HCT116 (cell line): ENCODE results near the gene GMDS. TPM values are rescaled to one million over a fixed set of nuclear protein-coding genes. Genes with fewer than 3 reads are reported as not detected.

Source experiments
- ATAC-seq: fragments of 200-7000 bp; cut with Tn5 transposase; 2 replicates; pipeline ENCODE4 v1.9.1; 2020; ENCODE audit warnings: mild to moderate bottlenecking, moderate library complexity
- BruUV-seq: library from RNA; stranded (reverse); fragments of 400-500 nt; replicated peaks from 2 replicates; lab custom pipeline; 2021; lab: Mats Ljungman, UMichigan
- CTCF ChIA-PET: fragments of 300-600 bp; sonication (Branson Sonifier 250); formaldehyde crosslinking; loops from one replicate; lab custom pipeline; 2021; ENCODE audit warnings: antibody characterized with exemption; lab: Charles Lee
- POLR2A ChIA-PET: fragments of 300-600, 350-600 bp; sonication (Branson Sonifier 250); formaldehyde crosslinking; loops from one replicate; lab custom pipeline; 2021; ENCODE audit warnings: antibody characterized with exemption; lab: Charles Lee
- RAD21 ChIA-PET, 2 experiments: fragments of 300-600 bp; sonication (Branson Sonifier 250); formaldehyde crosslinking; loops; one replicate each; lab custom pipeline; 2023; ENCODE audit warnings: low total read pairs in 2 of 2; ENCODE audit not compliant: uncharacterized antibody in 2 of 2, unreplicated experiment in 2 of 2, low non-redundant PET in 1 of 2; lab: Charles Lee
- DNase-seq: peaks from one replicate; pipeline ENCODE4 v3.0.0-alpha.2; 2010; ENCODE audit warnings: low read depth, low spot score
- H2AFZ ChIP-seq: fragments of 200-600 bp; shearing (Covaris generic), sonication (generic); 2 replicates; pipeline ENCODE4 v1.6.1; 2017; ENCODE audit warnings: low read depth, mixed run types, mixed read lengths, antibody characterized with exemption, low read length; ENCODE audit not compliant: poor library complexity, severe bottlenecking
- H3K27ac ChIP-seq: 2 replicates; pipeline ENCODE4 v1.5.1; 2012; ENCODE audit warnings: low read depth, low read length
- H3K27me3 ChIP-seq: fragments of 200-600 bp; sonication (generic); 2 replicates; pipeline ENCODE4 v1.6.1; 2016; ENCODE audit warnings: mixed run types, low read length, mixed read lengths; ENCODE audit not compliant: insufficient read depth
- H3K36me3 ChIP-seq, 2 experiments: fragments of 200-500 bp in 1 of 2; fragments of 200-600 bp in 1 of 2; sonication (Bioruptor generic) in 1 of 2; sonication (generic) in 1 of 2; 2 replicates each; pipeline versions ENCODE4 v1.5.1 to v1.6.1; 2014 to 2016; ENCODE audit warnings: low read length in 2 of 2, inconsistent platforms in 1 of 2, mixed read lengths in 1 of 2, mixed run types in 1 of 2; ENCODE audit not compliant: insufficient read depth in 2 of 2, control insufficient read depth in 1 of 2
- H3K4me1 ChIP-seq, 2 experiments: fragments of 200-600 bp in 1 of 2; sonication (generic) in 1 of 2; 2 replicates each; pipeline versions ENCODE4 v1.5.1 to v1.6.1; 2012 to 2017; ENCODE audit warnings: low read length in 2 of 2, inconsistent platforms in 1 of 2, mild to moderate bottlenecking in 1 of 2, mixed read lengths in 1 of 2, mixed run types in 1 of 2, moderate library complexity in 1 of 2; ENCODE audit not compliant: insufficient read depth in 2 of 2, control insufficient read depth in 1 of 2
- H3K4me2 ChIP-seq: fragments of 200-600 bp; sonication (generic); 2 replicates; pipeline ENCODE4 v1.6.1; 2017; ENCODE audit warnings: mixed run types, low read length, mixed read lengths
- H3K4me3 ChIP-seq, 2 experiments: fragments of 200-600 bp in 1 of 2; sonication (generic) in 1 of 2; replicated peaks in 1 of 2; 2 replicates each; pipeline ENCODE4 v1.5.1; 2011 to 2016; ENCODE audit warnings: low read length in 2 of 2, control low read depth in 1 of 2, low read depth in 1 of 2, mild to moderate bottlenecking in 1 of 2, mixed read lengths in 1 of 2, mixed run types in 1 of 2
- H3K79me2 ChIP-seq: fragments of 200-600 bp; sonication (generic); 2 replicates; pipeline ENCODE4 v1.6.1; 2017; ENCODE audit warnings: mild to moderate bottlenecking, mixed run types, low read length, moderate library complexity, mixed read lengths; ENCODE audit not compliant: insufficient read depth
- H3K9ac ChIP-seq: fragments of 200-600 bp; sonication (generic); 2 replicates; pipeline ENCODE4 v1.6.1; 2016; ENCODE audit warnings: low read length, mixed read lengths
- H3K9me2 ChIP-seq: fragments of 200-600 bp; sonication (generic), shearing (Covaris generic); 2 replicates; pipeline ENCODE4 v1.6.1; 2017; ENCODE audit warnings: mixed run types, mild to moderate bottlenecking, moderate library complexity; ENCODE audit not compliant: insufficient read depth
- H3K9me3 ChIP-seq, 2 experiments: fragments of 200-500 bp in 1 of 2; fragments of 200-600 bp in 1 of 2; sonication (Bioruptor generic) in 1 of 2; sonication (generic) in 1 of 2; 2 replicates each; pipeline ENCODE4 v1.6.1; 2014 to 2017; ENCODE audit warnings: low read length in 2 of 2, mixed read lengths in 2 of 2, inconsistent platforms in 1 of 2, low read depth in 1 of 2, mild to moderate bottlenecking in 1 of 2, mixed run types in 1 of 2, moderate library complexity in 1 of 2; ENCODE audit not compliant: control insufficient read depth in 1 of 2, insufficient read depth in 1 of 2
- H4K20me1 ChIP-seq: fragments of 200-600 bp; sonication (generic), shearing (Covaris generic); 2 replicates; pipeline ENCODE4 v1.6.1; 2017; ENCODE audit warnings: mixed run types, mild to moderate bottlenecking, moderate library complexity; ENCODE audit not compliant: insufficient read depth
- ATF3 ChIP-seq: IDR thresholded peaks from 2 replicates; pipeline ENCODE4 v1.6.1; 2012
- CTCF ChIP-seq, 3 experiments: fragments of 200-600 bp in 1 of 3; sonication (generic) in 1 of 3; IDR thresholded peaks in 2 of 3; conservative IDR thresholded peaks in 1 of 3; 2 replicates each; pipeline ENCODE4 v1.5.1; 2012 to 2017; ENCODE audit warnings: low read depth in 2 of 3, low read length in 2 of 3, antibody characterized with exemption in 1 of 3, borderline replicate concordance in 1 of 3, control low read depth in 1 of 3, mild to moderate bottlenecking in 1 of 3, mixed read lengths in 1 of 3, mixed run types in 1 of 3, moderate library complexity in 1 of 3; ENCODE audit not compliant: insufficient read depth in 1 of 3
- EGR1 ChIP-seq: IDR thresholded peaks from 2 replicates; pipeline ENCODE4 v1.6.1; 2012; ENCODE audit warnings: low read depth
- ELF1 ChIP-seq: IDR thresholded peaks from 2 replicates; pipeline ENCODE4 v1.6.1; 2012; ENCODE audit warnings: low read depth, borderline replicate concordance
- EZH2 ChIP-seq: fragments of 200-600 bp; sonication (generic); IDR thresholded peaks from 2 replicates; pipeline ENCODE4 v1.6.1; 2017; ENCODE audit warnings: antibody characterized with exemption, mixed run types
- EZH2phosphoT487 ChIP-seq: fragments of 200-600 bp; IDR thresholded peaks from 2 replicates; pipeline ENCODE4 v1.6.1; 2018; ENCODE audit warnings: antibody characterized with exemption, borderline replicate concordance
- MAX ChIP-seq: IDR thresholded peaks from 2 replicates; pipeline ENCODE4 v1.6.1; 2012
- POLR2AphosphoS5 ChIP-seq: IDR thresholded peaks from 2 replicates; pipeline ENCODE4 v1.6.1; 2011; ENCODE audit warnings: mild to moderate bottlenecking, low read depth, low read length, moderate library complexity
- RAD21 ChIP-seq: IDR thresholded peaks from 2 replicates; pipeline ENCODE4 v1.6.1; 2012; ENCODE audit warnings: low read depth, mild to moderate bottlenecking
- SRF ChIP-seq: IDR thresholded peaks from 2 replicates; pipeline ENCODE4 v1.6.1; 2012; ENCODE audit warnings: low read depth
- TCF7L2 ChIP-seq: IDR thresholded peaks from 2 replicates; pipeline ENCODE4 v1.7.0; 2011; ENCODE audit warnings: borderline replicate concordance, inconsistent platforms; ENCODE audit not compliant: insufficient read depth, insufficient read length; ENCODE audit errors: extremely low read depth
- ZBTB33 ChIP-seq: IDR thresholded peaks from 2 replicates; pipeline ENCODE4 v1.6.1; 2011; ENCODE audit warnings: mild to moderate bottlenecking, low read length, moderate library complexity; ENCODE audit not compliant: insufficient replicate concordance; ENCODE audit errors: extremely low read depth
- ZNF274 ChIP-seq: fragments of 200-500 bp; sonication (Bioruptor generic); IDR thresholded peaks from 2 replicates; pipeline ENCODE4 v1.6.1; 2014; ENCODE audit warnings: mild to moderate bottlenecking, low read depth, low read length, inconsistent platforms
- intact Hi-C: fragments of 100-400 bp; cut with micrococcal nuclease; formaldehyde crosslinking; loops from 2 replicates; pipeline ENCODE4 v1.10.0; 2022
- total RNA-seq: library from RNA; stranded (reverse); gene quantifications from one replicate; pipeline ENCODE4 v1.2.1, GENCODE V29; 2021; ENCODE audit not compliant: unreplicated experiment

GMDS gene
- total RNA-seq, 1 experiment from 2014 or later = 34.4 TPM

GRCh38 chr6:2099870-2100269 lies 145.5 kb downstream of the GMDS start:
- CTCF ChIA-PET = no interaction called here
- BruUV-seq = no TSS peak

More at GRCh38 chr6:2099870-2100269, 145.5 kb downstream of the GMDS start:
- ChIA-PET RAD21 (no interaction called here), POLR2A (no interaction called here)
- H3K9ac ChIP-seq = no peak overlapping the region
- no peaks in the 10 kb centered on the region for H4K20me1 ChIP-seq
- H3K27me3 ChIP-seq = no peaks in the 10 kb centered on the region
- no peak overlapping the region for H2AFZ ChIP-seq
- no peaks in the 10 kb centered on the region for H3K9me3 ChIP-seq
- no peaks in the 10 kb centered on the region for H3K36me3 ChIP-seq
- peaks cover 6 to 9% of the 10 kb centered on the region in 2 experiments; a peak in 3 of 4 replicates for H3K4me1 ChIP-seq
- H3K27ac ChIP-seq = no peak overlapping the region
- no peak overlapping the region for H3K4me3 ChIP-seq
- H3K4me2 ChIP-seq = no peak overlapping the region
- no peak for DNase-seq
- intact Hi-C loops = loop anchor here (5.0 to 10.0 kb wide), 3 partner anchors 252 to 595 kb away; no protein-coding TSS in a partner anchor
- TF ChIP-seq ATF3 = no peak
- TF ChIP-seq RAD21 = no peak
- TF ChIP-seq ZNF274 = no peak
- TF ChIP-seq EZH2phosphoT487 = no peak
- TF ChIP-seq TCF7L2 = no peak
- no peak for TF ChIP-seq POLR2AphosphoS5
- TF ChIP-seq MAX = no peak
- TF ChIP-seq EZH2 = no peak
- TF ChIP-seq SRF = no peak
- no peak for TF ChIP-seq ELF1
- TF ChIP-seq ZBTB33 = no peak
- no peak for TF ChIP-seq EGR1
- no peak for TF ChIP-seq CTCF (IDR thresholded peaks at IDR 0.05 in 2 of 3, conservative IDR thresholded peaks at IDR 0.05 in 1 of 3; ENCODE audit: borderline replicate concordance in 1 of 3, insufficient read depth in 1 of 3, low read depth in 2 of 3, low read length in 2 of 3)
- TF ChIP-seq, all 23 proteins: peak for 0
- H3K79me2 ChIP-seq = no peaks in the 10 kb centered on the region
- H3K9me2 ChIP-seq = no peaks in the 10 kb centered on the region
- no peak for ATAC-seq
